DOHH2 (cell line): ENCODE data around the gene ZMIZ1.

Source experiments
- EZH2phosphoT487 ChIP-seq: fragments of 200-600 bp; sonication (generic); IDR thresholded peaks from 2 replicates; pipeline ENCODE4 v1.6.1; 2017; ENCODE audit warnings: borderline replicate concordance, mild to moderate bottlenecking, antibody characterized with exemption, low read length, moderate library complexity, mixed read lengths
- TF ChIP-seq, protein P1 (sequence below): fragments of 200-600 bp; sonication (generic); IDR thresholded peaks from one replicate; pipeline ENCODE4 v1.5.1; 2014; ENCODE audit warnings: antibody characterized with exemption, mild to moderate bottlenecking, low read depth, low read length; ENCODE audit not compliant: poor library complexity, severe bottlenecking

DNA sequence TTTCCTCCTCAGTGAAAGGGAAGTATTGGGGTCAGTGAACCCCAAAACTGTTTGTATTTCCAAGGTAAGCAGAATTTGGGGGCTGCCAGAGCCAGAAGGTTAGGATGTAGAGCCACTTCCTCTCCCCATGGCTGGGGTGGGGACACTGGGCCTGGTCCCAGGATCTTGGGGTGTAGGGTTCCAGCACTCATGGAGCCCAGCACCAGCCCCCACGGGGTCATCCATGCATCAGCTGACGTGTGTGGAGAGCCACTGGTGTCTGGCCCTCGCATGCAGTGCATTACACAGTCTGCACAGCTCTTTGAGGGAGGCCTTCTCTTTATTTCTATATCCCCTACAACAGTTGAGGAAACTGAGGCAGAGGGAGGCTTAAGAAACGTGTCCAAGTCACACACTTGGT, 91.4 kb downstream of the ZMIZ1 start:
- TF ChIP-seq, protein P1, sequence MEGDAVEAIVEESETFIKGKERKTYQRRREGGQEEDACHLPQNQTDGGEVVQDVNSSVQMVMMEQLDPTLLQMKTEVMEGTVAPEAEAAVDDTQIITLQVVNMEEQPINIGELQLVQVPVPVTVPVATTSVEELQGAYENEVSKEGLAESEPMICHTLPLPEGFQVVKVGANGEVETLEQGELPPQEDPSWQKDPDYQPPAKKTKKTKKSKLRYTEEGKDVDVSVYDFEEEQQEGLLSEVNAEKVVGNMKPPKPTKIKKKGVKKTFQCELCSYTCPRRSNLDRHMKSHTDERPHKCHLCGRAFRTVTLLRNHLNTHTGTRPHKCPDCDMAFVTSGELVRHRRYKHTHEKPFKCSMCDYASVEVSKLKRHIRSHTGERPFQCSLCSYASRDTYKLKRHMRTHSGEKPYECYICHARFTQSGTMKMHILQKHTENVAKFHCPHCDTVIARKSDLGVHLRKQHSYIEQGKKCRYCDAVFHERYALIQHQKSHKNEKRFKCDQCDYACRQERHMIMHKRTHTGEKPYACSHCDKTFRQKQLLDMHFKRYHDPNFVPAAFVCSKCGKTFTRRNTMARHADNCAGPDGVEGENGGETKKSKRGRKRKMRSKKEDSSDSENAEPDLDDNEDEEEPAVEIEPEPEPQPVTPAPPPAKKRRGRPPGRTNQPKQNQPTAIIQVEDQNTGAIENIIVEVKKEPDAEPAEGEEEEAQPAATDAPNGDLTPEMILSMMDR, result no peak
- no peak for TF ChIP-seq EZH2phosphoT487
